ENCODE measurements around the gene GPM6B.

GPM6B gene, protein sequence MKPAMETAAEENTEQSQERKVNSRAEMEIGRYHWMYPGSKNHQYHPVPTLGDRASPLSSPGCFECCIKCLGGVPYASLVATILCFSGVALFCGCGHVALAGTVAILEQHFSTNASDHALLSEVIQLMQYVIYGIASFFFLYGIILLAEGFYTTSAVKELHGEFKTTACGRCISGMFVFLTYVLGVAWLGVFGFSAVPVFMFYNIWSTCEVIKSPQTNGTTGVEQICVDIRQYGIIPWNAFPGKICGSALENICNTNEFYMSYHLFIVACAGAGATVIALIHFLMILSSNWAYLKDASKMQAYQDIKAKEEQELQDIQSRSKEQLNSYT

GRCh38 chrX:13816643-13817627 lies at the start of gene GPM6B:
Gene GPM6B, minus strand, starts transcription at chrX:13817093. Its CDS starts 189 bp downstream, at chrX:13816904.
- no peak for TF ChIP-seq ZBTB7A (IDR thresholded peaks at IDR 0.05; ENCODE audit: low read depth)
- no peak for TF ChIP-seq FOXM1 (IDR thresholded peaks at IDR 0.05; ENCODE audit: borderline replicate concordance, low read depth)
- TF ChIP-seq TCF12 (IDR thresholded peaks at IDR 0.05; ENCODE audit: low read depth): no peak
- no peak for TF ChIP-seq USF1 (IDR thresholded peaks at IDR 0.05)
- TF ChIP-seq EGR1 (IDR thresholded peaks at IDR 0.05): no peak
- no peak for TF ChIP-seq TAF1 (IDR thresholded peaks at IDR 0.05; ENCODE audit: low read depth)
- no peak for TF ChIP-seq YY1 (IDR thresholded peaks at IDR 0.05; ENCODE audit: low read depth)
- TF ChIP-seq, protein P1, sequence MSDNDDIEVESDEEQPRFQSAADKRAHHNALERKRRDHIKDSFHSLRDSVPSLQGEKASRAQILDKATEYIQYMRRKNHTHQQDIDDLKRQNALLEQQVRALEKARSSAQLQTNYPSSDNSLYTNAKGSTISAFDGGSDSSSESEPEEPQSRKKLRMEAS (IDR thresholded peaks at IDR 0.05): no peak
- no peak for TF ChIP-seq RAD21 (IDR thresholded peaks at IDR 0.05; ENCODE audit: low read depth)

- TF ChIP-seq YY1 (IDR thresholded peaks at IDR 0.05; ENCODE audit: low read depth) (no peak), USF1 (IDR thresholded peaks at IDR 0.05) (no peak), NFIC (IDR thresholded peaks at IDR 0.05) (no peak), RAD21 (IDR thresholded peaks at IDR 0.05; ENCODE audit: low read depth) (no peak), CEBPB (IDR thresholded peaks at IDR 0.05) (no peak), TAF1 (IDR thresholded peaks at IDR 0.05; ENCODE audit: low read depth) (no peak), TCF12 (IDR thresholded peaks at IDR 0.05; ENCODE audit: low read depth) (no peak), CREB1 (IDR thresholded peaks at IDR 0.05; ENCODE audit: low read depth) (no peak), FOXM1 (IDR thresholded peaks at IDR 0.05; ENCODE audit: borderline replicate concordance, low read depth) (no peak)
- TF ChIP-seq, protein P1 (IDR thresholded peaks at IDR 0.05): no peak
These were observed 47.4 kb upstream of the GPM6B start for GRCh38 chrX:13864264-13864663.

GRCh38 chrX:13863324-13863723 lies 46.4 kb upstream of the GPM6B start:
- TF ChIP-seq FOXM1 (IDR thresholded peaks at IDR 0.05; ENCODE audit: borderline replicate concordance, low read depth): no peak
- TF ChIP-seq EP300 (IDR thresholded peaks at IDR 0.05; ENCODE audit: borderline replicate concordance): no peak
- no peak for TF ChIP-seq TEAD4 (IDR thresholded peaks at IDR 0.05)
- no peak for TF ChIP-seq TAF1 (IDR thresholded peaks at IDR 0.05; ENCODE audit: low read depth)

- TF ChIP-seq TCF12 (IDR thresholded peaks at IDR 0.05; ENCODE audit: low read depth) (no peak), FOXM1 (IDR thresholded peaks at IDR 0.05; ENCODE audit: borderline replicate concordance, low read depth) (no peak), YY1 (IDR thresholded peaks at IDR 0.05; ENCODE audit: low read depth) (no peak), NFIC (IDR thresholded peaks at IDR 0.05) (no peak), TEAD4 (IDR thresholded peaks at IDR 0.05) (no peak), TAF1 (IDR thresholded peaks at IDR 0.05; ENCODE audit: low read depth) (no peak), EGR1 (IDR thresholded peaks at IDR 0.05) (no peak), EP300 (IDR thresholded peaks at IDR 0.05; ENCODE audit: borderline replicate concordance) (no peak), CREB1 (IDR thresholded peaks at IDR 0.05; ENCODE audit: low read depth) (no peak), RAD21 (IDR thresholded peaks at IDR 0.05; ENCODE audit: low read depth) (no peak), USF1 (IDR thresholded peaks at IDR 0.05) (no peak), CEBPB (IDR thresholded peaks at IDR 0.05) (no peak), ZBTB7A (IDR thresholded peaks at IDR 0.05; ENCODE audit: low read depth) (no peak)
- TF ChIP-seq, protein P2, sequence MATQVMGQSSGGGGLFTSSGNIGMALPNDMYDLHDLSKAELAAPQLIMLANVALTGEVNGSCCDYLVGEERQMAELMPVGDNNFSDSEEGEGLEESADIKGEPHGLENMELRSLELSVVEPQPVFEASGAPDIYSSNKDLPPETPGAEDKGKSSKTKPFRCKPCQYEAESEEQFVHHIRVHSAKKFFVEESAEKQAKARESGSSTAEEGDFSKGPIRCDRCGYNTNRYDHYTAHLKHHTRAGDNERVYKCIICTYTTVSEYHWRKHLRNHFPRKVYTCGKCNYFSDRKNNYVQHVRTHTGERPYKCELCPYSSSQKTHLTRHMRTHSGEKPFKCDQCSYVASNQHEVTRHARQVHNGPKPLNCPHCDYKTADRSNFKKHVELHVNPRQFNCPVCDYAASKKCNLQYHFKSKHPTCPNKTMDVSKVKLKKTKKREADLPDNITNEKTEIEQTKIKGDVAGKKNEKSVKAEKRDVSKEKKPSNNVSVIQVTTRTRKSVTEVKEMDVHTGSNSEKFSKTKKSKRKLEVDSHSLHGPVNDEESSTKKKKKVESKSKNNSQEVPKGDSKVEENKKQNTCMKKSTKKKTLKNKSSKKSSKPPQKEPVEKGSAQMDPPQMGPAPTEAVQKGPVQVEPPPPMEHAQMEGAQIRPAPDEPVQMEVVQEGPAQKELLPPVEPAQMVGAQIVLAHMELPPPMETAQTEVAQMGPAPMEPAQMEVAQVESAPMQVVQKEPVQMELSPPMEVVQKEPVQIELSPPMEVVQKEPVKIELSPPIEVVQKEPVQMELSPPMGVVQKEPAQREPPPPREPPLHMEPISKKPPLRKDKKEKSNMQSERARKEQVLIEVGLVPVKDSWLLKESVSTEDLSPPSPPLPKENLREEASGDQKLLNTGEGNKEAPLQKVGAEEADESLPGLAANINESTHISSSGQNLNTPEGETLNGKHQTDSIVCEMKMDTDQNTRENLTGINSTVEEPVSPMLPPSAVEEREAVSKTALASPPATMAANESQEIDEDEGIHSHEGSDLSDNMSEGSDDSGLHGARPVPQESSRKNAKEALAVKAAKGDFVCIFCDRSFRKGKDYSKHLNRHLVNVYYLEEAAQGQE (IDR thresholded peaks at IDR 0.05; ENCODE audit: low read depth): no peak
- TF ChIP-seq, protein P1 (IDR thresholded peaks at IDR 0.05): no peak
These were observed 42.8 kb upstream of the GPM6B start for GRCh38 chrX:13859724-13860123.

DNA sequence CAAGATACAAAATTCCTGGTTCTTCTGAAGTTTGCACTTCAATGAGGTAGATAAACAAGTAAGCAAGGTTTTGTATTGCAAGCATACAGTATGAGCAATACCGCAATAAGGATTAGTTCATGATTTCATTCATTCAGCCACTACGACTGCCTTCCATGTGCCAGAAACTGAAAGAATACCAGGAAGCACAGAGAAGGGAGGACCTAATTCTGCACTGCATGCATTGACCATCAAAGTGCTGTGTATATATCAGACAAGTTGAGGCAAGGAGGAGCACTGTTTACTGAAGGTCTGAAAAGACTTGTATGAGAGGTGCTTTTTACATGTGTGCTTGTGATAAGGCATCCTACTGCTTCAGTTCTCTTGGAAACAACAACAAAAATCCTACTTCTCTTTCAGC lies 40.9 kb upstream of the GPM6B start:
- TF ChIP-seq TCF12 (IDR thresholded peaks at IDR 0.05; ENCODE audit: low read depth) (no peak), CREB1 (IDR thresholded peaks at IDR 0.05; ENCODE audit: low read depth) (no peak), ZBTB7A (IDR thresholded peaks at IDR 0.05; ENCODE audit: low read depth) (no peak), TEAD4 (IDR thresholded peaks at IDR 0.05) (no peak), USF1 (IDR thresholded peaks at IDR 0.05) (no peak), TAF1 (IDR thresholded peaks at IDR 0.05; ENCODE audit: low read depth) (no peak), NFIC (IDR thresholded peaks at IDR 0.05) (no peak)
- TF ChIP-seq, protein P1 (IDR thresholded peaks at IDR 0.05): no peak

All from Ishikawa (cell line).